ENCODE results near the gene NIPAL1.

- TF ChIP-seq CTCF (IDR thresholded peaks at IDR 0.05 in 8 of 11, conservative IDR thresholded peaks at IDR 0.05 in 3 of 11): no peak
- TF ChIP-seq POLR2A (IDR thresholded peaks at IDR 0.05): no peak
- TF ChIP-seq POLR2AphosphoS5 (IDR thresholded peaks at IDR 0.05): no peak
Observed at GRCh38 chr4:48015216-48015615, 1.4 kb upstream of the NIPAL1 start.

Data from spleen (tissue), 7 donors.